Ureter (tissue), 1 donor: ENCODE measurements around the gene LRIG2. TPM values are rescaled to one million over a fixed set of nuclear protein-coding genes. Genes with fewer than 3 reads are reported as not detected.

Source experiments
- DNase-seq: peaks from one replicate; pipeline ENCODE4 v3.0.0-alpha.2; 2020; ENCODE audit warnings: low spot score
- total RNA-seq: library from RNA; stranded (reverse); gene quantifications from one replicate; pipeline ENCODE4 v1.2.4, GENCODE V29; 2023
- donor health status: DM: yes; HTN: yes; CAD: no.

Gene LRIG2
- total RNA-seq, 1 donor from 2014 or later = 31.8 TPM

DNA sequence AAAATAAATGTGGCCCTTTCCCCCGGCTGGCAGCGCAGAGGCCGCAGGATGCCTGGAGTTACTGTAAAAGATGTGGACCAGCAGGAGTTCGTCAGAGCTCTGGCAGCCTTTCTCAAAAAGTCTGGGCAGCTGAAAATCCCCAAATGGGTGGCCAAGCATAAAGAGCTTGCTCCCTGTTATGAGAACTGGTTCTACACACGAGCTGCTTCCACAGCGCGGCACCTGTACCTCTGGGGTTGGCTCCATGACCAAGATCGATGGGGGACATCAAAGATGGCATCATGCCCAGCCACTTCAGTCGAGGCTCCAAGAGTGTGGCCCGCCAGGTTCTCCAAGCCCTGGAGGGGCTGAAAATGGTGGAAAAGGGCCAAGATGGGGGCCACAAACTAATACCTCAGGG lies 95.9 kb downstream of the LRIG2 start:
- no peak for DNase-seq

GRCh38 chr1:113169591-113169990 lies 96.6 kb downstream of the LRIG2 start:
- DNase-seq = no peak

DNA sequence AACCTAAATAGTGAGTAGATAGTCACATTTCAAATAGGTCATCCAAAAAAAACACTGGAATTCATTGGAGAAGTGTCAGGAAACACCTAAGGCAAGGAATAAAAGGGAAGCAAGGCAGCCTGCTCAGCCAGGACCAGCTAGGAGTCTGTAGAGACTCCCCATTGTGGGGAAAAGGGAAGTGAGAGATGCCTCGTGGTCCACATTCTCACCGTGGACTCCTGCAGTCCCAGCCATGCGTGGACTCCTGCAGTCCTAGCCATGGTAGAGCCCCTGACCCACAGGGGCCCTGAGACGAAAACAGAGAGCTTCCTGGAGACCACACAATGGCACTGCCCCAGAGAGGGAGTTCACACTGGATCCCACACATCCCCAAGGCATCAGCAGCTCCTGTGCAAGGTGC lies 97.5 kb downstream of the LRIG2 start:
- no peak for DNase-seq

DNA sequence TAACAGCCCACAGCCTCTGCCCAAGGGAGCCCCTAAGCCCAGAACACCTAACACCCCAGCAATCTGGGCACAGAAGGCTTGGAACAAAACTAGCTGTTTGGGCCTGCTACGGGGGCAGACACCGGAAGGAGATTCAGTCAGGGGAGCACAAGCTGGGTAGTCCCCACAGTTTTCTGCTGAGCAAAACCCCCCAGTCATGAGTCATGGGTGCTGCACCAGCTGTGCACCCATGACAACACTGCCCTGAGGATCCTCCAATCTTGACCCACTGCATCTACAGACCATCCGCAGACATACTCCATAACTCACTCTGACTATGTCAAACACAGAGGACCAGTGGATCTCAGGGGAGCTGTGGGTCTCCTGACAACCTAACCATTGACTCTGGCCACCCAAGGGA lies 105.1 kb downstream of the LRIG2 start:
- DNase-seq = no peak

- DNase-seq = no peak
Measured at GRCh38 chr1:113178522-113178921, 105.5 kb downstream of the LRIG2 start.

Other genes with a start within 250 kb of the LRIG2 start
- 9.0 TPM for gene SLC16A1, start 117.0 kb upstream of the LRIG2 start, total RNA-seq